Ureter (tissue), 1 donor: ENCODE measurements around the gene EIF4G3. TPM values are rescaled to one million over a fixed set of nuclear protein-coding genes. Genes with fewer than 3 reads are reported as not detected.
"Not testable (repeated sequence)": the region's sequence is repeated elsewhere in the genome, so short reads cannot be mapped to it uniquely, and the experiment has no call there.

Experiments
- DNase-seq: peaks from one replicate; pipeline ENCODE4 v3.0.0-alpha.2; 2020; ENCODE audit warnings: low spot score
- total RNA-seq: library from RNA; stranded (reverse); gene quantifications from one replicate; pipeline ENCODE4 v1.2.4, GENCODE V29; 2023
- donor health status: DM: yes; HTN: yes; CAD: no.

The EIF4G3 gene
- total RNA-seq, 1 donor from 2014 or later: 93.9 TPM

DNA sequence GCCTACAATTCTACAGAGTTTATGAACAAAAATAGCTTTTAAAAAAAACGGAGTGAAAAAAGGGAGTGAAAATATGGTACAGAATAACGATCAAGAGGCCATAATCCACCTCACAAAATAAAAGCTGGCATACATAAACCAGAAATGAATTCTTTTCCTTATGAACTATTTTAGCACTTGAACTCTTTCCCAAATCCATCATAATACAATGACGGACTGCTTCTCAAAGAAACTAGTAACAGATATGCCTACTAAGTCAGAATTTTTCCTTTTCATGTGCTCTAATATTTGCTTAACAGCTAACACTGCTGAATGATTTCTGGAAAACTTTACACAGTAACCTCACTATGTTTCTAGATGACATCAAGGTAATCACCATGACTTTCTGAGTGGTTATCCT lies 144.0 kb downstream of the EIF4G3 start:
- no peak for DNase-seq

DNA sequence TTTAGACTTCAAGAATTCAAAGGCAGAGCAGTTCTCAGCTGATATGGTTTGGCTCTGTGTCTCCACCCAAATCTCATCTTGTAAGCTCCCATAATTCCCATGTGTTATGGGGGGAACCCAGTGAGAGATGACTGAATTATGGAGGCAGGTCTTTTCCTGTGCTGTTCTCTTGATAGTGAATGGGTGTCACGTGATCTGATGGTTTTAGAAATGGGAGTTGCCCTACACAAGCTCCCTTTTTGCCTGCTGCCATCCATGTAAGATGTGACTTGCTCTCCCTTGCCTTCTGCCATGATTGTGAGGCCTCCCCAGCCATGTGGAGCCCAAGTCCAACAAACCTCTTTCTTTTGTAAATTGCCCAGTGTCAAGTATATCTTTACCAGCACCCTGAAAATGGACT lies 146.5 kb downstream of the EIF4G3 start:
- no peak for DNase-seq

DNA sequence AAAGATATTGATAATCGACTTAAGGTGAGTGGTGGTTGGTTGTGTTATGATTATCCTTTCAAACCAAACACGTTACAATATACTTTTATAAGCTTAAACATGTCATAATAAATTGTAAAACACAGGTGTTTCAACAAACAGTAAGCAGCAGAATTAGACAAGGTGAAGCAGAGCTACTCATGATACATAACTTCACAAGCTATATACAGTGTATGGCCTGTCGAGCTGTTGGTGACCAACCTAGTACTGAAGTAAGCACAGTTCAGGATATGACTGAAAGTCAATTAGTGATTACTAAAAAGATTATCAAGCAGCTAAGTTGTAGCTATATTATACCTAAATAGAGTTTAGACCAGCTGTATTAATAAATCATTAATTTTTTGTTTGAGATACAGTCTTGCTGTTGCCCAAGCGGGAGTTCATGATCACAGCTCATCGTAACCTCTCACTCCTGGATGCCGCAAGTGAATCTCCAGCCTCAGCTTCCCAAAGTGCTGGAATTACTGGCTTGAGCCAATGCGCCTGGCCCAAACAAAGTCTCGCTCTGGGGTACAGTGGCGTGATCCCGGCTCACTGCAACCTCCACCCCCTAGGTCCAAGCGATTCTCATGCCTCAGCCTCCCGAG lies 148.1 kb downstream of the EIF4G3 start:
- DNase-seq: no peak

DNA sequence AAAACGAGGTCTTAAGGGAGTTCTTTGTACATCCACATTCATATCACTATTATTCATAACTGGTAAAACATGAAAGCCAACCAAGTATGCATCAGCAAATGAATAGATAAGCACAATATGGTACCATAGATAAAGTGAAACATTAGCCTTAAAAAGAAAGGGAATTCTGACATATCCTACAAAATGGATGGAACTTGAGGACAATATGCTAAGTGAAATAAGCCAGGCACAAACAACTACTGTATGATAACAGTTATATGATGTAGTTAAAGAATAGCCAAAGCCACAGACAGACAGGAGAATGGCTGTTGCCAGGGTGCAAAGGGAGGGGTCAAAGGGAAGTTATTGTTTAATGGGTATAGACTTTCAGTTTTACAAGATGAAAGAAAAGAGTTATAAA lies 148.9 kb downstream of the EIF4G3 start:
- no peak for DNase-seq

DNA sequence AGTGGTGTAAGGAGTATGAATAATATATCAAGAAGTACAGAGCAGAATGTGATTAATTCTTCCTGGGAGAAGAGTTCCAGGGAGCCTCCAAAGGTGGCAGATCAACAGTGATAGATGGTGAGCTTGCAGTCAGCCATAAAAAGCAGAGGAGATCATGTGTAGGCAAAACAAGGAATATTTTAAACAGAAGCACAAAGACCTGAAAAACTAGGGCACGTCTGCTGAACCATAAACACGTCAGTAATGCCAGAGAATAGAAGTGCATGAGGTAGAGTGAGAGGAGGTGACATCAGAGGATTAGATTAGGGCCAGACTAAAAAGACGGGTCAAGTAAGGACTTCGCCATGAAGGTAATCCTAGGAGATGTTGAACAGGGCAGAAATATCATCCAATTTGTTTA lies 151.8 kb downstream of the EIF4G3 start:
- no peak for DNase-seq

DNA sequence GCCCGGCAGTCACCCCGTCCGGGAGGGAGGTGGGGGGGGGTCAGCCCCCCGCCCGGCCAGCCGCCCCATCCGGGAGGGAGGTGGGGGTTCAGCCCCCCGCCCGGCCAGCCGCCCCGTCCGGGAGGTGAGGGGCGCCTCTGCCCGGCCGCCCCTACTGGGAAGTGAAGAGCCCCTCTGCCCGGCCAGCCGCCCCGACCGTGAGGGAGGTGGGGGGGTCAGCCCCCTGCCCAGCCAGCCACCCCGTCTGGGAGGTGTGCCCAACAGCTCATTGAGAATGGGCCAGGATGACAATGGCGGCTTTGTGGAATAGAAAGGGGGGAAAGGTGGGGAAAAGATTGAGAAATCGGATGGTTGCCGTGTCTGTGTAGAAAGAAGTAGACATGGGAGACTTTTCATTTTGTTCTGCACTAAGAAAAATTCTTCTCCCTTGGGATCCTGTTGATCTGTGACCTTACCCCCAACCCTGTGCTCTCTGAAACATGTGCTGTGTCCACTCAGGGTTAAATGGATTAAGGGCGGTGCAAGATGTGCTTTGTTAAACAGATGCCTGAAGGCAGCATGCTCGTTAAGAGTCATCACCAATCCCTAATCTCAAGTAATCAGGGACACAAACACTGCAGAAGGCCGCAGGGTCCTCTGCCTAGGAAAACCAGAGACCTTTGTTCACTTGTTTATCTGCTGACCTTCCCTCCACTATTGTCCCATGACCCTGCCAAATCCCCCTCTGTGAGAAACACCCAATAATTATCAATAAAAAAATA lies 152.4 kb downstream of the EIF4G3 start:
- not testable (repeated sequence) for DNase-seq

DNA sequence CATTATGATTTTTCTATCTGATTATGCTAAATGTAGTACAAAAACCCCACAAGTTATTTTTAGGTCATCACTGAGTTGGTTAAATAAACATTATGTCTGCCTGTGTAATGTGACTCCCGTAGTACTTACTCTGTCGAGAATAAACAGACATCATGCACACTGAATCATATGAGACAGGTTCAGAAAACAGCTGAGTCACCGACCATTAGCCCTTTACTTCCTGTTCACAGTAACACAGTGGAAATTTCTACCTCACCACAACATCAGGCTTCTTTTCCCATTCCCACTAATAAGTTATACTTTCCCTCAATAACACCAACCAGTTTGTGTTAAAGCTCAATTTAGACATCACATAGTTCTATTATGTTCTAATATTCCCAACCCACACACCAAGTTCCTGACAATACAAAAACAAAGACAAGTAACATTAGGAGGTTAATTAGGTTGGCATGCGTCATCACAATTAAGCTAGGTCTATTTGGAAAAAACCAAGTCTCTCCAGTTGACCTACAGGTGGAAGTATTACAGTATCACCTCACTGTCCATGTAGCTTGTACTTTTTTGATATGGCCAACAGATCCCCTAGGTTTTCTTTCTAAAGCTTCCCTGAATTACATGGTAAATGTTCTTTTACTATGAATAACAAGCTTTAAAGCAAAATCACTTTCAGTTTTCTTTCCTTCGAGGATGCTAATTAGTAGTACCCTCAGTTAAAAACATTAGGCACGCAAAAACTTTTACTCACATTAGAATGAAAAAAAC lies 154.2 kb downstream of the EIF4G3 start:
- DNase-seq: peak; percentile 66

DNA sequence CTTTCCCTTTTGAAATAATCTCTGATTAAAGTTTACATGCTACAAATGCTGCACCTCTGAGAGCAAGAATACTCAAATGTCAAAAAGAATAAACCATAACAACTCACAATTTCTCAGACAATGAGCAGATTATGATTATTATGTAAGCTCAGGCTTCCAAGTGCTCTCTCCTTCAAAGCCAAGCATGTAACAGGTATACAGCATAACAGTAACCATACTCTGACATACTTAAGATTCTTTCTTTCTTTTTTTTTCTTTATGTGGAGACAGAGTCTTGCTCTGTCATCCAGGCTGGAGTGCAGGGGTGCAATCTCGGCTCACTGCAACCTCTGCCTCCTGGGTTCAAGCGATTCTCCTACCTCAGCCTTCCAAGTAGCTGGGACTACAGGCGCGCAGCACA lies 155.4 kb downstream of the EIF4G3 start:
- no peak for DNase-seq

DNA sequence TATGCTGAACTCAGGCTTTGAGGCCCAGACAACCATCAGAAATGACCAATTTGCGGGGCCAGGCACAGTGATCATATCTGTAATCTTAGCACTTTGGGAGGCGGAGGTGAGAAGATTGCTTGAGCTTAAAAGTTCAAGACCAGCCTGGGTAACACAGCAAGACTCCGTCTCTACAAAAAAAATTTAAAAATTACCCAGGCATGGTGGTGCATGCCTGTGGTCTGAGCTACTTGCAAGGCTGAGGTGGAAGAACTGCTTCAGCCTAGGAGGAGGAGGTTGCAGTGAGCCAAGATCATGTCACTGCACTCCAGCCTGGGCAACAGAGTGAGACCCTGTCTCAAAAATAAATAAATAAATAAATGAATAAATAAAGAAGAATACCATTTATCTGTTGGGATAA lies 156.5 kb downstream of the EIF4G3 start:
- no peak for DNase-seq

DNA sequence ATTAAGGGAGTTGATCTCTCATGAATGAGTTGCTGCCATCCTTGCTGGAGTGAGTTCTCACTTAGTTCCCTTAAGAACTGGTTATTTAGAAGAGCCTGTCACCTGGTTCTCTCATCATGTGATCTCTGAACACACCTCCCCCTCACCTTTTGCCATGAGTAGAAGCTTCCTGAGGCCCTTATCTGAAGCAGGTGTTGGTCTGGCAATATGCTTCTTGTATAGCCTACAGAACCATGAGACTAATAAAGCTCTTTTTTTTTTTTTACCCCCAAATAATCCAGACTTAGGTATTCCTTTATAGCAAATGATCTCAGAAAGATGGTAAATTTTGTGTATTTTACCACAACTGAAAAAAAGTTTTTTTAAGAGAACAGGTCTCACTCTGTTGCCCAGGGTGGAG lies 158.0 kb downstream of the EIF4G3 start:
- no peak for DNase-seq

DNA sequence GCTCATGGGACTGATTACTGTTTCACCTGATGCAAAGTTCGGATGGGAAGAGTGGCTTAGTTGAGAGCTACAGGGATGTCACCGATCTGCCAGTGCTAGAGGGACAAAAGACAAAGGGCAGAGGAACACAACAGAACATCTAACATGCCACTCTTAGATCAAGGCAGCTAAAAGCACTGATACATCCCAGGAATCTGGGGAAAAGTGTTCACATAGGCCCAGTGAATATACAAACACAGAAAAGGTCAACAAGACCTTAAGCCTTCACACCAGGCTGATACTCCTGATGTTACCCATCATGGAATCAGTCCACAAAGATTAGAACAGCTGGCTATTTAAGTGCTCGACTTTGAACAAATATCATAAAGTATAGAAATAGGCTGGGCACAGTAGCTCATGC lies 163.2 kb downstream of the EIF4G3 start:
- DNase-seq: no peak

DNA sequence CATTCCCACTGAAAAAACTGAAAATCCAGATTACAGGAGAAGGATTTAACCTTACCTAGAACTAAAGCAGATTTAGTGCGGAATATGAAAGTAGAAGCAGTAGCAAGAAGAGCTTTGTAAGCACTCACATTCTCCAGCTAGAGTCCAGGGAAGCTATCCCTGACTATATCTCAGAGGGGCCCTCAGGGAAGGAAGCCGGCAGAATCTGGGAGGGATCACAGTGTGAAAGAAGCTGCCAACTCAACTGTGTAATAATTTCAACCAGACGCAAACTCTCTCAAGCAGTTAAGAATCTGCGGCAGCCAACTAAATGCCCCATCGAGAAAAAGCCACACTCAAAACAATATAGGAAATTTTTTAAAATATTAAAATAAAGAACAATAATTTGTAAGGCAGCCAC lies 163.8 kb downstream of the EIF4G3 start:
- DNase-seq: no peak

DNA sequence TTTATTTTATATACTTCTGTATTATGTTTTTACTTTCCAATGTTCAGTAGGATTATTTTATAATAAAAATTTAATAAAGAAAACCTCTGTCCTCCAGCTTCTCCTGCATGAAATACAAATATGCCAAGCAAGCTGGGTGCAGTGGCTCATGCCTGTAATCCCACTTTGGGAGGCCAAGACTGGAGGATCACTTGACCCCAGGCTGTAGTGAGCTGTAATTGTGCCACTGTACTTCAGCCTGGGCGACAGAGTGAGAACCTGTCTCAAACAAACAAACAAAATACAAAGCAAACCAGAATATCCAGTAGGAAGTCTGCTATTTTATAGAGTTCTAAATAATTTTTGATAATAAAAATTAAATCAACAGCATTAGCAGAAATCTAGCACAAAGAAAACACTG lies 168.8 kb downstream of the EIF4G3 start:
- no peak for DNase-seq

DNA sequence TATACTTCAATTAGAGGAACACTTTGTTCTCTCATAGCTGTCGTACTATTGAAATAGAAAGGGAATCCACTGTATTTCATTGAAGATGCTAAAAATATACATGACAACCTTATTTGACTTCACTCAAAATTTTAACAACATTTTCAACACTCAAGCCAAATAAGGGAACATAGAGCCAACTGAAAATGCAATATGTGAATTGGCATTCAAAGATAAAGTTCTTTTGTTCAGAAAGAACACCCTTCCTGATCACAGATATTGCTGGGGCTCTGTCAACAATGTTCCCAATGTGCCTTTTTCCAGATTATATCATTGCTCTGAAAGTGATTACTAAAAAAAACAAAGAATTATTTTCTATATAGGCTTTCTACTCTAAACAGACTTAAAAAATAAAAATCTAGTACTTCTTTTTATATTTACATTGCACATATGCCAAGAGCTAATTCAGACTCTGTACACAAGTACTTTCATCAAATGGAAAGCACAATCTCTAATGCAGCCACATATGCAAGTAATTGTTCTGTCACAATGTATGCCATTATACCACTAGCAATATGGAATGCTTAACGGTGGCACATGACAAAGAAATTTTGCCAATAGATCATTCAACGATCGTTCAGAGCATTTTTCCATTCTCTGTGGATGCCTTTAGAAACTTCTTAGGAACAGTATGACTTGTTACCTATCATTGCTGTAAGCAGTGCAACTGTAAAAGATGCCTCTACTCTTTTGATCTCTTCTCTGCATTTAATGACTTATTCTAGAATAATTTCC lies 171.0 kb downstream of the EIF4G3 start:
- DNase-seq: no peak

DNA sequence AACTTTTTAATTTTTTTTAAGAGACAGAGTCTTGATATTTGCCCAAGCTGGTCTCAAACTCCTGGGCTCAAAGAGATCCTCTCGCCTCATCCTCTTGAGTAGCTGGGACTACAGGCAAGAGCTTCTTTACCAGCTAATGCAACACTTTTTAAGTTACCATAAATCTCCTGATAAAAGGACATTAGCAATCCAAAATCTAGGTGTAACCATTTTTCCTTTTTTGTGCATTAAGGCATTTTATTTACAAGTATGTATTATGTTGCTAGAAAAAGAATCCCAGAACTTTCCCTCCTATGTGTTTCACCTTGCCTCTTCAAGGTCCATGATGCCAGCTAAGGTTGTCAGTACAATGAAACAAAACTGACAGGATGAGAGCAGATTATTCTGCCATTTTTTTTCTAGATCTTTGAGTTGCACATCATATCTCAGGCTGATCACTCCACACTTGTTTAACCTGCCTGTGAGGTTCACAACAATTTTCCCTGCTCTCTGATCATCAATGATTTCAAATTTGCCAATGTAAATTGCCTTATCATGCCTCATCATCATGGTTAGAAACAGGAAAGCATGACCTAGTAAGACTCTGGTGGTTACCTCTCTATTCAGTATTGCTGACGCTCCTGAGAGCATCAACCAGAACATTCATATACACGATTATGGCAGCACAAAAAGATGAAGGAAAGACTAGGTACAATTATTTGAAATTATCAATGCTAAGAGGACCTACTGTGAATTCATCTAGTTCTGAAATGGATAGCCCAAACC lies 173.2 kb downstream of the EIF4G3 start:
- DNase-seq: no peak

DNA sequence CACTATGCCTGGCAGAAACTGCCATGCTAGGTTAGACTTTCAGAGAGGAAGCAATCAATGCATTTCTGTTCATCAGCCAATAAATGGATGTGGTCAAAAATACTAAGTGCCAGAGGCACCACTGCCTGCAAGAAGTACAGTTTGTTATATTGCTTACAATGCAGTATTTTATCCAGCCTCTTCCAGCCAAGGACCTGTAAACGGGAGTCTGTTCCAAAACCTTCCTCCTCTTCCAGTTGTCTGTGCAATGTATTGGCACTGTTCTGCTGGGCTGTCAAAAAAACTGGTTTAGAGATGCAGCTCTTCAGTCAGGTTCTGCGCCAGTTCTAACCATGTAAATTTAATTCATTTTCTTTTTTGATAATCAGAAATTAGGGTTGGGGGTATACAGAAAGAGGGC lies 175.7 kb downstream of the EIF4G3 start:
- DNase-seq: no peak

DNA sequence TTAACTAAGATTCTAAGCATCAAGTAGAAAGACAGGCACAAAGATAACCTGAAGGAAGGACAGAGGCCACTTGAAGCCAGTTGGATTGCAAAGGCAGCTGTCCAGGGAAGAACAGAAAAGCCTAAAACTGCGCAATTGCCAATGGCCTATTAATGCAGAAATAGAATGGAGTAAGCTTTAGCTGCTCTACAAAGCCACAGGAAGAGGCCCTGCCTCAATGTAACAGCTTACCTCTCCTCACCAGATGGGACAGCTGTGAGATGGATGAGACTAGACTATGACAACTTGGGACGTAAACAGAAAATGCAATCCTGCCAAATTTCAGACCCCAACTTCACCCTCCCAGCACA lies 176.5 kb downstream of the EIF4G3 start:
- DNase-seq: no peak

DNA sequence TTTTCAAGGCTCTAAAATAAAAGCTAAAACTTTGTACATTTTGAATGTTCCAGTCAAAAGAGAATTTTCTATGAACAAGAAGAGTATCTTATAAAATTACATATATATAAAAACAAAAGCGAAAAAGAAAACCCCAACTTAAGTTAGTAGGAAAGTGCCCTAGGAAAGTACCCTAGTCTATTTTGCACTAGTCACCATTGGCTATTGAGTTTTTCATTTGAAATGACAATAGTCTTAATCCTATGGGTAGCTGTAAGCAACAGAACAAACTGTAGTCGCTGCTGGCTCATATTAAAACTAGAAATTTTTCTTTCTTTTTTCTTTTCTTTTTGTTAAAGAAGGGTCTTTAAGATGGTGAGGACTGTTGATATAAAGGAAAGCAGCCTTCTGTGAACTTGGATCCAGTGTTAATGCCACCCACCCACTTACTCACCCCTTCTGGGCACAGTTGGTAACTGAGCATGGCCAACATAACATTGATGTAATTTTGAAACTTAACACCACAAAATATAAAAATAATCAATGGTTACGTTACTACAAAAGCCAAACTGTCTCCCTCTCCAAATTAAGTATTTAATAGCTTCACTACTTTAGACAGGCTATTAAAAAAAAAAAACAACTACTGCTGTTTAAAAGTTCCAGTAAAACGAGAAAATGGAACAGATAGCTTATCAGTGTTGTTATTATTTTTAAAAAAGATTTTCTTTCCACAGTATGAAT lies 177.0 kb downstream of the EIF4G3 start:
- DNase-seq: no peak

DNA sequence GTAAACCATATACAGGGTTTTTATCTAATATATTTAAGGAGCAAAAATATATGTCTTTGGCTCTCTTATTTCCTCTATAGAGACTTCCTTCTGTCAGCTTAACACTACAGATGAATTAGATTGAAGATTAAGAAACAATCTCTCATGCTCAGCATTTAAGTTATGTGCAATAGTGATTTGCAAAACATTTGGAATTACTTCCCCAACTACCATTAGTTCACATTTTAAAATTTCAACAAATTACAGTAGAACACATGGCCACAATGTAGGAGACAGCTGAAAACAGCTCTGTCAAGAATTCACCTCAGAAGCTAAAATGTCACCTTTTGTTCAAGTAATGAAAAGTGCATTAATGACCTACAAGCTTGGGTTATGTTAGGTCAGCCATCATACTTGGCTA lies 177.9 kb downstream of the EIF4G3 start:
- no peak for DNase-seq

DNA sequence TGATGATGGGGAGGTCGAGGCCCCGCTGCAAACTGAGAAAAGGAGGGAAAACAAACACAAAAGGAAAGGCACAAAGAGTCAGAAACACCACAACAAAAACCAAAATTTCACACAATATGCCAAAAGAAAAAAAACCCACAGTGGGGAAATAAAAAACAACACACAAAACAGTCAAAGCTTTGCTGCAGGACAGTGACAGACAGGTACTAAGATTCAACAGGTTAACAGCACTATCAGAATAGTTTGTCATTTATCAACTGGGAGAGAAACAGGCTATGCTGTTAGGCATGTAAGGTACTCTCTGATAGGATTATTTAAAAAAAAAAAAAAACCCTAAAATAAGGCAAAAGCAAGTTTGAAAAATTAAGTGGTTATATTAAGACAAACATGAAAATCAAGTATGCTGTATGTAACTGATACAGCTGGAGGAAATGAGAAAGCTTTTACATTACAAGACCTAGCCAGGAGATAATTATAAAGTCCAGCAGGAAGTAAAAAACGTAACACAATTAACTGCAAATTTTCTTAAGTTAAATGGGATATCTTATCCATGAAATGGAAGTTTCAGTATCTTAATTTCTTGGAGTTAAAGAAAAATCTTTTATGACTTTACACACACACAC lies 179.0 kb downstream of the EIF4G3 start:
- no peak for DNase-seq
